Measurements from ENCODE around the gene POLH. TPM values are rescaled to one million over a fixed set of nuclear protein-coding genes. Genes with fewer than 3 reads are reported as not detected.
"Not testable (repeated sequence)": the region's sequence is repeated elsewhere in the genome, so short reads cannot be mapped to it uniquely, and the experiment has no call there.

The POLH gene
- total RNA-seq (ENCODE audit: insufficient read depth, low replicate concordance) = 19.3 TPM

- peak; percentile 95 for DNase-seq (ENCODE audit: low spot score)
Measured at GRCh38 chr6:43575772-43576551, at the start of gene POLH, which contains the start of gene XPO5. TSS of gene POLH (plus strand) at chr6:43576185. CDS start at chr6:43582320, 6,135 bp downstream. TSS of gene XPO5 (minus strand) at chr6:43576038. CDS start at chr6:43575864, 174 bp downstream.

DNA sequence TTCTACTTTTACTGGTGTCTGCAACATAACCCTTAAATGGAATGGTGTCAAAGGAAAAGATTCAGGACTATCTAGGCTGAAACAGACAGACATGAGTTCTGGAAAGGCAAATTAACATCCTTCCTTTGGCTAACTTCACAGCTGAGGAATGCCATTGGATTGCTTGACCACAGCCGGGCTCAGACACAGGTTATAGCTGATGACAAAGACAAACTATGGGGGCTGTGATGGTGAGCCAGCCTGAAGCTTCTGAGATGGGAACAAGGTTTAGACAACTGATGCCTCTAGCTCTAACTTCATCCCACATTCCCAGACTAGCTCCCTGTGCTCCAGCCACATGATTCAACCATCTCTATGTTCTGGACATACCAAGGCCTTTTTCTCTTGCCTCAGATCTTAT is 43.8 kb upstream of the POLH start:
- no peak for DNase-seq (ENCODE audit: low spot score)

GRCh38 chr6:43538986-43539385 is 37.0 kb upstream of the POLH start:
- DNase-seq (ENCODE audit: low spot score) = not testable (repeated sequence)

DNA sequence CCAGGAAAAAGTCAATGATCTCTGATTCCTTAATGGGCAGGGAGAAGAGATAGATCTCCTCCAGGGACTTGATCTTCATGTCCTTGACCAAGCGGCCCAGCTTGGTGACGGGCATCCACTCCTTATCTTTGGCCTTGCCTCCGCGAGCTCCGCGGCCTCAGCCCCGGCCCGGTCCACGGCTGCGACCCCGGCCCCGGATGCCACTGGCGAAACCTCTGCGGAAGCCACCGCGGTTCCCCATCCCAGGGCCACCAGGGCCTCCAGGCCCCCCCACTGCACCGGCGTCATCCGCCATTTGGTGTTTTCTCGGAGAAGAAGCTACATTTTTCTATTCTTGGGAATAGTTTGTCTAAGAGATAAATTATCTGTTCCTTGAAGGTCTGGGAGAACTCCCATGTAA is 36.6 kb upstream of the POLH start:
- DNase-seq (ENCODE audit: low spot score) = not testable (repeated sequence)

DNA sequence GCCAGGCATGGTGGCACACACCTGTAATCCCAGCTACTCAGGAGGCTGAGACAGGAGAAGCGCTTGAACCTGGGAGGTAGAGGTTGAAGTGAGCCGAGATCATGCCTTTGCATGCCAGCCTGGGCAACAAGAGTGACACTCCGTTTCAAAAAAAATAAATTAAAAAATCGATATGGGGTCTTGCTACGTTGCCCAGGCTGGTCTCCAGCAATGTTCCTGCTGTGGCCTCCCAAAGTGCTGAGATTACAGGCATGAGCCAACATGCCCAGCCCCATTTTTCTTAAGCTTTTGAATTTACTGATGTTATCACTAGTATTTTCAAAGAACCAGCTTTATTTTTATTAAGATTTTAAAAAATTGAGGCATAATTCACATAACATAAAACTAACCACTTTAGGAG is 35.5 kb upstream of the POLH start:
- no peak for DNase-seq (ENCODE audit: low spot score)

DNA sequence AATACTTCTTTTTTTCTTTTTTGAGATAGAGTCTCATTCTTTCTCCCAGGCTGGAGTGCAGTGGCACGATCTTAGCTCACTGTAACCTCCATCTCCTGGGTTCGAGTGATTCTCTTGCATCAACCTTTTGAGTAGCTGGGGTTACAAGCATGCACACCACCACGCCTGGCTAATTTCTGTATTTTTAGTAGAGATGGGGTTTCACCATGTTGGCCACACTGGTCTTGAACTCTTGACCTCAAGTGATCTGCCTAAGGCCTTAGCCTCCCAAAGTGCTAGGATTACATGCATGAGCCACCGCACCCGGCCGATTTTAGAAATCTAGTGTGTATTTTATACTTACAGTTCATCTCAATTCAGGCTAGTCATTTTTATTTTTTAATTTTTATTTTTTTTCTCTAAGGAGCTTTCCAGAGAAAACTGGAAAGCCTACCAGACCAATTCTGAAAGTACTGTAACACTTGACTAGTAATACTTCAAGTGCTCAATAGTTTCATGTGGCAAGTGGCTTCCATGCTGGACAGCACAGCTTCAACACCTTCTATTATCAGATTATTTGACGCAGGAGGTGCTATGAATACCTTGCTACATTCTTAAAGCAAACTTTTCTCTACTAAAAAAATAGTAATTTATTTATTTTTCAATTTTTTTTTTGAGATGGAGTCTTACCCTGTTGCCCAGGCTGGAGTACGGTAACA is 34.1 kb upstream of the POLH start:
- DNase-seq (ENCODE audit: low spot score) = no peak

DNA sequence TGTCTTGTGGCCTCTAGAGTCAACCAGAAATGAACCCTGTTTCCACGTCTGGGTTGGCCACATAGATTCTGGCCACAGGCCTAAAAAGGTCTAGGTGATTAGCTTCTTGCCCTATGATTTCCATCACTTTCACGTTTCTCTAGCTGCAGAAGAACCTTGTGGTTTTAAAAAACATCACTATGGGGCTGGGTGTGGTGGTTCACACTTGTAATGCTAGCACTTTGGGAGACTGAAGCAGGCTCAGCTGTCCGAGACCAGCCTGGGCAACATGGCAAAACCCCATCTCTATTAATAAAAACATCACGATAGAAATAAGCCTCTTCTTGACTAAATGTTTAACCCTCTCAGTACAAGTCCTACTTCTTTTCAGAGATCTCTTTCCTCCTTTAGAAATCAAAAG is 31.5 kb upstream of the POLH start:
- DNase-seq (ENCODE audit: low spot score) = no peak

- DNase-seq (ENCODE audit: low spot score) = no peak
Measured at GRCh38 chr6:43547222-43547621, 28.8 kb upstream of the POLH start.

GRCh38 chr6:43557620-43558019 is 18.4 kb upstream of the POLH start:
- not testable (repeated sequence) for DNase-seq (ENCODE audit: low spot score)

DNA sequence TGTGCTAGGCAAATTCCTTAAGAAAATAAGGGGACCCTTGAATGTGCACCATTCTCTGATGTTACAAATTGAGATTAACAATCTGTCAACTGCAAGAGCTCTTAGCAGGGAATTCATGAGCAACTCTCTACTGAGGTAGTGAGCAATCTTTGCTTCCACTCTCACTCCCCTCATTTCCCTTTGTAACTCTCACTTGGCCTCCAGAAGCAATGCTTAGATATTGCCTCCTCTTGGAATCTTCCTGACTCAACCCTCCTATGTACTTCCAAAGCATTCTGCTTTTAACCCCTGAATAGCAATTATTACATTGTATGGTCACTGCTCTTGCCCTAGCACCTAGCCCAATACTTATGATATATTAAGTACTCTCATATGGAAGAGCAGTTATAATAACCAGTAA is 16.7 kb upstream of the POLH start:
- no peak for DNase-seq (ENCODE audit: low spot score)

DNA sequence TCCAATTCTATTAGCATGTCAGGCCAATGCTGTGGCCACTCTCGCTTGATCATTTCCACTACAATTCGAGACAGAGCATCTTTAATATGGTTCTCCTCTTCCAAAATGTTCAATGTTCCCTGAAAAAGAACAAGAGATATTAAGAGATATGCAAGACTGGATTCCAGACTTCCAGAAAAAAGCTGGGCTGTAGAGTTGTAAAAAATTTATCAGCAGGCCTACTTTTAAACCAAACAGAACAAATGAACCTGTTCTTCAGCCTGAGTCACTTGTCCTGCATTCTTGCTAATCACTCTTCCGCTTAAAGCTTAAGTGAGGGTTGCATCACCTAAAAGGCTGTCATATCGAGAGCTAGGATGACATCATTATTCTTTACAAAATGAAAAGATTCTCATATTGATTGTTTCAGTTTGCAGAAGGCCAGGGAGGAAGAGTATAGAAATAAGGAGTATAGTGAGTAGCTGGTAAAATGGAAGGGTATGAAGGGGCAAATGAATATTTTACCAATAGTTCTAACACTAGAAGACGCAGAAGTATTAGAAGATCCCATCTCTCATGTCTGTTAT is 5.0 kb upstream of the POLH start:
- no peak for DNase-seq (ENCODE audit: low spot score)

DNA sequence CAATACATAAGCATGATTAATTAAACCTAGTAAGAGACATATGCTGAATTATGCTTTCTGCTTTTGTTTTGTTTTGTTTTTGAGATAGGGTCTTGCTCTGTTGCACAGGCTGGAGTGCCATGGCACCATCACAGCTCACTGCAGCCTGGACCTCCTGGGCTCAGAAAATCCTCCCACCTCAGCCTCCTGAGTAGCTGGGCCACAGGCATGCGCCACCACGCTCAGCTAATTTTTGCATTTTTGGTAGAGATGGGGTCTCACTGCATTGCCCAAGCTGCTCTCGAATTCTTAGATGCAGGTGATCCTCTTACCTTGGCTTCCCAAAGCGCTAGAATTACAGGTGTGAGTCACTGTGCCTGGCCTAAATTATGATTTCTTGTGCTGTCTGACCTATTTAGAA is 4.0 kb upstream of the POLH start:
- DNase-seq (ENCODE audit: low spot score) = no peak

DNA sequence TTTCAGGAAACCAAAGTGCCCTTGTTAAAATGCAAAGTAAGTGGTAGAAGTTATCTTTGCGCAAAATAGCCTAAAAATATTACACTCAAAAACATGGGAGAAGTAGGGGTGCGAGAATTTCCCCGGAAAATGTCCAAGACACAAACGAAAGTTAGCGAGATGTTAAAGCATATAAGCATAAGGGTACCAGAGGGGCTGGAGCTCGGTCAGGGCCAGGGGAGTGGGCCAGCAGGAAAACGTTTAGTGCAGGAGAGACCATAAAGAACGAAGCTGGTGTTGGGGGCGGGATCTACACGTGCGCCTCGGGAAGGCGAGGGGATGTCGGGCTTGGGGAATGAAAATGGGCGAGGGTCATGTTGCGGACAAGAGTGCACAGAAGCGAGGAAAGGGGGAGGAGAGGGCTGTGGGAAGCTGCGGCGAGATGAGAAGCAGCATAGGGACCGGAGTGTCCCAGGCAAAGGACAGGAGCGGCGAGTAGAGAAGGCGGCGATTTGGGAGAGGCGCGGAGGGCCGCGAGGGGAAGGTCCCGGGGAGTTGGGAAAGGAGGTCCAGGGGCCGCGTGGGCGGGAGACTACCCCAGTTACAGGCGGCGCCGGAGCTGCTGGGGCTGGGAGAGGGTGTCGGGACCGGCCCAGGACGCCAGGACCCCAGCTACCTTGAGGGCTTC is 747 bp upstream of the POLH start:
- no peak for DNase-seq (ENCODE audit: low spot score)

DNA sequence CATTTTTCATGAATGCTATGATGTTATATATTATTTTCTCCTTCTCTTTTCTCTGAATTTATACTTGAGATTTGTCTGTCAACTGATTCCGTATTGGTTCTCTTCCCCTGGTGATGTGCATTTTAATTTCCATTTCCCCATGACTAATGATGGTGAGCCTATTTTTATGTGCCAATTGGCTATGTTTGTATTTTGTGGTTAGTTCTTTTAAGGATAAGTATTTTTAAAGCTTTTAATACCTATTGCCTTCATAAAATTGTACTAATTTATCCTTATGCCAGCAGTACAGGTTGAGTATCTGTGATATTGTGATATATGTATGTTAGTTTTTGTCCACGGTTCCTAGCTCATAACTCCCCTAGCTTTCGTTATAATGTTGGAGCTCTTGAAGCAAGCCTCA is 2.8 kb downstream of the POLH start:
- no peak for DNase-seq (ENCODE audit: low spot score)

DNA sequence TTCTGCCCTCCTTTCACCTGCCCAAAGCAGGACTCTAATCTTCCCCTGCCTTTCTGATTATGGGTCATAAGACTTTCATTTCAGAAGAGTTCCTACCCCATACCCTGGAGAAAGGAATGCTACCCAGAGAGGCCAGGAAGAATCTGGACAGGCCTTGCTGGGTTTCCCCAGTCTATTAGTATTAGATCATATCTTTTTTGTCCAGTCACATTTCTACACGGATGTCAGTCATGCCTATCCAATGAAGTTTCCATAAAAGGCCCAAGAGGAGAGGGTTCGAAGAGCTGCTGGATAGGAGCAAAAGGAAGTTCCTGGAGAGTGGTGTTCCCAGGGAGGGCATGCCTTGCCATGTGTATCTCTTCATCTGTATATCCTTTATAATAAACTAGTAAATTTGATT is 3.2 kb downstream of the POLH start:
- no peak for DNase-seq (ENCODE audit: low spot score)

- no peak for DNase-seq (ENCODE audit: low spot score)
Measured at GRCh38 chr6:43582911-43583310, 6.9 kb downstream of the POLH start.

GRCh38 chr6:43584892-43585570 is 9.0 kb downstream of the POLH start:
- DNase-seq (ENCODE audit: low spot score) = no peak

GRCh38 chr6:43588194-43588593 is 12.2 kb downstream of the POLH start:
- DNase-seq (ENCODE audit: low spot score) = no peak

DNA sequence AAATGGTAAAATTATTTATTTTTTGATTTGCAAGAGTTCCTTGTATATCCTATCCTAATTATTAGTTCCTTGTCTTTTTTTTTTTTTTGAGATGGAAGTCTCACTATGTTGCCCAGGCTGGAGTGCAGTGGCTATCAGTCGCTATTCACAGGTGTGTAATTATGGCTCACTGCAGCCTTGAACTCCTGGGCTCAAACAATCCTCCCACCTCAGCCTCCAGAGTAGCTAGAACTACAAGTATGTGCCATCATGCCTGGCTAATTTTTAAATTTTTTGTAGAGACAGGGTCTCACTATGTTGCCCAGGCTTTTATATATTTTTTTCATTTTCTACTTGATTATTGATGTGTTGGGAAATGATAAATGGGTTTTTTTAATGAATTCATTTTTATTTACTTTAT is 13.6 kb downstream of the POLH start:
- not testable (repeated sequence) for DNase-seq (ENCODE audit: low spot score)

GRCh38 chr6:43593938-43594337 is 18.0 kb downstream of the POLH start:
- no peak for DNase-seq (ENCODE audit: low spot score)

GRCh38 chr6:43600595-43600994 is 24.6 kb downstream of the POLH start:
- DNase-seq (ENCODE audit: low spot score) = no peak

DNA sequence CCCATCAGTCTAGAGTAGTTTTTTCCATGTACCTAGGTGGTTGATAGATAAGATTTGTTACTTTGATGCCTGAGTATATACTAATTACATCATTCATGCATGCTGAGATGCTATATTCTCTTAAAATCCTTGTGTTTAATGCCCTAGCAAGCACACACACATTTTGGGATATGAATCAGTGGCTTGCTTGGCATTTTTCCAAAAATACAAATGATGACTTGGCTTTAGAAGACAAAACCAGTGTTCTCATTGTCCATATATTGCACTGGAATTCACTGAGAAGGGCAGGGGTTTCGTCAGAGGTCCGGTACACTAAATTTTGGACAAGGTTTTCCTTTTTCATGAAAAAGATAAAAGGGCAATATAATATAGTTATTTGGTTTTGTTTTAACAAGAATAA is 28.2 kb downstream of the POLH start:
- no peak for DNase-seq (ENCODE audit: low spot score)

Measured in umbilical cord (tissue), 2 donors.